Stimulated activated CD4-positive, alpha-beta T cell treated with anti-CD3 and anti-CD28 coated beads, Interleukin-1b, Interleukin-23, amount 100 ng/mL, for 4 hours (primary cell): ENCODE data around the gene MAFG.

Source experiments
- DNase-seq, 2 donors: peaks; one replicate each; pipeline ENCODE4 v3.0.0-alpha.2; 2020; ENCODE audit warnings: low read depth in 2 of 2

MAFG gene

GRCh38 chr17:81927653-81928543 lies at the start of gene MAFG:
MAFG (minus strand) TSS chr17:81927735; CDS start chr17:81923185, 4,550 bp downstream.
- DNase-seq = peak; percentile 84 to 87

- peak in 1 of 2 donors; percentile 52 for DNase-seq
These were observed 49.0 kb upstream of the MAFG start for GRCh38 chr17:81976332-81977210.

- no peak for DNase-seq
These were observed 45.9 kb upstream of the MAFG start for GRCh38 chr17:81973432-81973831.

GRCh38 chr17:81968850-81969812 lies 41.6 kb upstream of the MAFG start:
- no peak for DNase-seq

DNA sequence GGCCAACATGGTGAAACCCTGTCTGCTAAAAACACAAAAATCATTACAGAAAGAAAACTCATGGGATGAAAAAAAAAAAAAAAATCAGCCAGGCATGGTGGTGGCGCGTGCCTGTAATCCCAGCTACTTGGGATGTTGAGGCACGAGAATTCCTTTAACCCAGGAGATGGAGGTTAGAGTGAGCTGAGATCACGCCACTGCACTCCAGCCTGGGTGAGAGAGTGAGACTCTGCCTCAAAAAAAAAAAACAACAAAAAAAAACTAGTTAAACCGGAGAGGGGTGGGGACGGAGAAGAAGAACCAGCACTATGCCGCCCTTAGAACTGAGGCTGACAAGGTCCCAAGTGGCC lies 40.8 kb upstream of the MAFG start:
- no peak for DNase-seq

GRCh38 chr17:81967533-81968395 lies 40.2 kb upstream of the MAFG start:
- peak; percentile 86 to 87 for DNase-seq

GRCh38 chr17:81967244-81967532 lies 39.7 kb upstream of the MAFG start:
- no peak for DNase-seq

DNA sequence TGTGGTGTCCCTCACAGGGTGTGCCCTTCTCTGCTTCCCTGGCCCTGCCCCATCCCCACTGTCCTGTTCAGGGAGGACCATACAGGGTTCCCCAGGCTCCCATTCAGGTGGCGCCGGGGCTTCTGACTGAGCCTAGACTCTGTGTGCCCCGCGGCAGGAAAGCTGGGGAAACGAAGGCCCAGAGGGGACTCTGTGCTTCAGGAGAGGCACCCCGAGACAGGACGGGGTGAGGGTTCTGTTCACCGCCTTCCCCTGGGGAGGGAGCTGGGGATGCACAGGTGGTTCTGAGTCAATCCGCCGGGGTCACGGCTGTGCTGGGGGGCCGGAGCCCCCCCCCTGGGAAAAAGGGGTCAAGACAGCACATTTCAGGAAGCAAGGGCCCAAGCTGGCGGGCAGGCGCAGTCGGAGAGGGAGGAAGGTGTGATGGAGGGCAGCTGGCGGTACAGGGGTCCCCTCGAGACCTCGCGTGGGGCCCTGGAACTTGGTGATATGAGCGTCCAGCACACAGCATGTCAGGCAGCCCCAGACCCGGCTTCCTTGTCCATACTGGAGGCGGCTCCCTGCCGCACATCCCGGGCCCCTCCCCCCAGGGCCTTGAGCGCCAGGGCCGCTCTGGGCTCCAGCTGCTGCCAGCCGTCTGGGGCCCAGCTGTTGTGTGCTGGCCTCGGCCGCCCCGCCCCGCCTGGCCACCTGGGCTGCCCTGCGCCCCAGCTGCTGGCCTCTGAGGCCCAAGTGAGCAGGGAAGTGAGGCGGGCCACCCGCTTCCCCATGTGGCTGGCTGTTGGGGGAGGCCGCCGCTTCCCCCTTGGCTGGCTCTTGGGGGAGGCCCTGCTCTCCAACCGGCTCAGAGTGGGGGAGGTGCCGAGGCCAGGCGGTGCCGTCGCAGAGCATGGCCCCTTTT lies 39.1 kb upstream of the MAFG start:
- DNase-seq = no peak

- no peak for DNase-seq
These were observed 36.7 kb upstream of the MAFG start for GRCh38 chr17:81964081-81964849.

DNA sequence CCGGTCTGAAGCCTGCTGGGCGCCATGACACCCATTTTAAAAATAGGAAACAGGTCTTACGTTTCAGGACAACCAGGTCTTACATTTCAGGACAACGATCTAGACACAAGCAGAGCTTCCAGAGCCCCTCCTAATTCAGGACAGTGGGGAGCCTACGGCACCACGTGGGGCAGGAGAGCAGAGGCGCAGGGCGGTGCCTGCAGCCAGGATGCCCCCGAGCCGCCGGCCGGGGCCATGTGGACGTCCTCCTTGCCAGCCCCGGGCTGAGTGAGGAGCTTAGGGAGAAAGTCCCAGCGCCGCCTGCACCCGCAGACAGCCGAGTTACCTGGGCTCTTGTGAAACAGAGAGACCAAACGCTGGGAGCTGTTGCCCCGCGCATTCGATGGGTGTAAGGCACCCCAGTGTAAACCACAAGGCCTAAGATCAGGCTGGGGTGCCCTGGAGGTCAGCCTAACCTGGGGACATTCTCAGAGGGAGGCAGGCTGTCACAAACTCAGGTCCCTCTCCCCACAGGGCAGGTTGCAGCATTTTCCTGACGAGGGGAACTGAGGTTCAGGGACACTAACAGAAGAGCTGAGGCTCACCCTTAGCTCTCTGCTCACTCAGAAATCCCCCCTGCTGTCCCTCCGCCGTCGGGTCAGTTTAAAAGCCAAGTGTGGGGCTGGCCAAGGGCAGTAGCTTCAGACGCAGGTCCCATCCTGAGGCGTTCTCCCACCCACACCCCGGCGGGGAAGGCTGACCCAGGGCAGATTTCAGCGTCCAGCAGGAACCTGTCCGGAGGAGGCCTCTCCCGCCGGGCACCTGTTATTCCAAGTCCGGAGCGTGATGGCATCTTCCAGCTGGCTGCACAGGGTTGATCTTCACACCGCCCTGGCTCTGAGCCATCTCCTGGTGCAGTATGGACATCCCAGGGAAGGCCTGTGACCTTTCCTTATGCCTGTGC lies 35.2 kb upstream of the MAFG start:
- no peak for DNase-seq

GRCh38 chr17:81961521-81962498 lies 34.3 kb upstream of the MAFG start:
- DNase-seq = no peak

DNA sequence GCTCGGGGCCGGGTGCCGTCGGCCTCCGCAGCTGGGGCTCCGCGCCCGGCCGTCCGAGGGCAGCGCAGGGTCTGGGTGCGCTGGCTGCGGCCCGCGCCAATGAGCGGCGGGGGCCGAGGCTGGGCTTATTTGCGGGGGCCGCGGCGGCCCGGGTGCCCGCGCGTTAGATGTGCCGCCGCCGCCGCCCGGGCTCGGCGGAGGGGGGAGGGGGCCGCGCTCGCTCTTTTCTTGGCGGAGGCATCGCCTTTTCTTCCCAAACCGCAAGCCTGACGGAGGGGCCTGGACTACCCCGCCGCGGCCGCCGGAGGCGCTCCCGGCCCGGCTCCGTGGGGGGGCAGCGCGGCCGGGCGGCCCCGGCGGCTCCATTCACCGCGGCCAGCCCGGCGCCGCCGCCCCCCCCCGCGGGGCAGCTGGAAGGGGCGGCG lies 33.6 kb upstream of the MAFG start, which contains the start of gene NOTUM:
TSS of gene NOTUM (minus strand) at position 101 of the 425 bp plus-strand sequence. CDS start 278 bp downstream, outside the sequence.
- no peak for DNase-seq

DNA sequence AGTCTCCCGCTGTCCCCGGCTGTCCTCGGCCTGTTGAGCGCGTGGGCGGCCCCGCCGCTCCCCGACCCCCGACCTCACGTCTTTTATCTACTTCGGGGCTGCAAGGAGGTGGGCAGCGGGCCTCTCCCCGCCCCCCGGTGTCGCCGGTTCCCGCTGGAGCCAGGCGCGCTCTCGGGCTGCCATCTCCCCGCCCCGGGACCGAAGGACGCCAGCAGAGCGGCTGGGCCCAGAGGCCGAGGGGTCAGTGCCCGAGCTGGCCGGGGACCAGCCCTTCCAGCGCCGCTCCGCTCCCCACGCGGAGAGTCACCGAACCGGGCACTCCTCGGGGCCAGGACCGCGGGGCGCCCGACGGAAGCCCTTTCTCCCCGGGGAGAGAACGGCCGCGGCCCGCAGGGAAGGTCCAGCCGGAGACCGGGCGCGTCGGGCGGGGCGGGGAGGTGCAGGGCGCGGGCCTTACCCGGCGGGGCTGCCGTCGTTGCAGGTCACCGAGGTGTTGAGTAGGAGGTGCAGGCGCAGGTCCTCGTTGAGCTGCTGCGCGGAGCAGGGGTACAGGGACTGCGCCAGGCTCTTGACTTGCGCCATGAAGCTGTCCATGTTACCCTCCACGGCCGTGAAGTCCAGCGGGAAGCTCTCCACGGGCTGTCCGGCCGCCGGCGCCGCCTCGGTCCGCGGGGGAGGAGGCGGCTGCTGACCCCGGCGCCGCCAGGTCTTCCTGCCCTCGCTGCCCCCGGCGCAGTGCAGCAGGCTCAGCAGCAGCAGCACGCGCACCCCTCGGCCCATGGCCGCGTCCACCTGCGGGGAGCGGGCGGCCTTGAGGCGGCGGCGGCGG lies 32.8 kb upstream of the MAFG start:
- no peak for DNase-seq

GRCh38 chr17:81959362-81960129 lies 32.0 kb upstream of the MAFG start:
- DNase-seq = peak; percentile 82 to 85
